ENCODE results near the gene ARL8A. TPM values are rescaled to one million over a fixed set of nuclear protein-coding genes. Genes with fewer than 3 reads are reported as not detected.

The ARL8A gene
- total and polyA plus RNA-seq, 2 of the 4 experiments (the other 2 are of a cell fraction): 18.1 to 30.7 TPM

DNA sequence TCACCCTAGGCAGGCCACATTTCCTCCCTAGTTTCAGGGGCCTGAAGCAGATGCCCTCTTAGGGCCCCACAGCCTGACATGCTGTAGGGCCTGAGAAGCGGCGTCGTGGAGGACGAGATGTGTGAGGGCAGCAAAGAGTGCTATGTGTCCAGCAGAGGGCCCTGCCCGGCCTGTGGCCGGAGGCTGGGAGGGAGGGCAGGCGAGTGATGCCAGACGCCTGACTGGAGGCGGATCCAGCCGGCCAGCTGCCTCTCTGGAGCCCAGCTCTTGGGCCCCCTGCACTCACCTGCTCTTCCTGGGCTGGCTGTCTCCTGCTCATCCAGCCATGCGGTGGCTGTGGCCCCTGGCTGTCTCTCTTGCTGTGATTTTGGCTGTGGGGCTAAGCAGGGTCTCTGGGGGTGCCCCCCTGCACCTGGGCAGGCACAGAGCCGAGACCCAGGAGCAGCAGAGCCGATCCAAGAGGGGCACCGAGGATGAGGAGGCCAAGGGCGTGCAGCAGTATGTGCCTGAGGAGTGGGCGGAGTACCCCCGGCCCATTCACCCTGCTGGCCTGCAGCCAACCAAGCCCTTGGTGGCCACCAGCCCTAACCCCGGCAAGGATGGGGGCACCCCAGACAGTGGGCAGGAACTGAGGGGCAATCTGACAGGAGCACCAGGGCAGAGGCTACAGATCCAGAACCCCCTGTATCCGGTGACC, 21.8 kb downstream of the ARL8A start, which contains the start of gene GPR37L1:
TSS of gene GPR37L1 (plus strand) at position 279 of the 697 bp plus-strand sequence. CDS start at position 326, 47 bp downstream.
- Histone ChIP-seq H3K23ac (ENCODE audit: low read depth, low read length) (0 out of 2 replicates have a peak within 1 kb of the TSS, but pooled peaks have one; percentile 81), H3K4me3 (ENCODE audit: insufficient read depth, low read depth, low read length) (no peak within 1 kb of the TSS), H3K27ac (ENCODE audit: insufficient read depth, low read length) (no peak within 1 kb of the TSS), H4K91ac (ENCODE audit: insufficient read depth, low read depth, low read length) (no peak within 1 kb of the TSS), H2AK9ac (replicated peaks; ENCODE audit: low read depth, low read length, poor library complexity) (peak within 1 kb of the TSS; percentile 80), H3K18ac (ENCODE audit: low read depth, low read length) (no peak within 1 kb of the TSS), H3K14ac (replicated peaks; ENCODE audit: low read depth, low read length) (no peak within 1 kb of the TSS), H3K9ac (ENCODE audit: low read depth, low read length) (no peak within 1 kb of the TSS), H3K79me1 (ENCODE audit: low read depth in 1 of 2, low read length in 2 of 2) (no peaks in the 10 kb centered on the region), H3K27me3 (ENCODE audit: control insufficient read depth, insufficient read depth, low read length) (peaks cover 24% of the 10 kb centered on the region), H3K4me1 (ENCODE audit: control insufficient read depth, insufficient read depth, low read length) (no peaks in the 10 kb centered on the region), H4K20me1 (ENCODE audit: insufficient read depth, low read length) (no peaks in the 10 kb centered on the region), H4K8ac (ENCODE audit: low read depth in 2 of 2, low read length in 2 of 2) (no peak within 1 kb of the TSS), H3K9me3 (ENCODE audit: control insufficient read depth, insufficient read depth, low read length) (no peaks in the 10 kb centered on the region), H2BK15ac (ENCODE audit: low read depth, low read length) (no peak within 1 kb of the TSS), H3K4me2 (ENCODE audit: low read depth, low read length) (no peak within 1 kb of the TSS), H3K4ac (ENCODE audit: low read depth, low read length) (no peak within 1 kb of the TSS), H2BK120ac (ENCODE audit: low read depth, low read length) (no peak within 1 kb of the TSS), H3K36me3 (ENCODE audit: control insufficient read depth, insufficient read depth, low read length) (no peaks in the 10 kb centered on the region), H3K9me1 (ENCODE audit: insufficient read depth, low read length) (no peaks in the 10 kb centered on the region), H2BK20ac (ENCODE audit: low read depth, low read length) (no peak within 1 kb of the TSS), H2AFZ (replicated peaks; ENCODE audit: low read length, poor library complexity) (peak within 1 kb of the TSS; percentile 27), H2AK5ac (ENCODE audit: low read depth, low read length) (no peak within 1 kb of the TSS), H3K56ac (ENCODE audit: extremely low read depth, insufficient read depth, low read length) (no peak within 1 kb of the TSS), H2BK5ac (ENCODE audit: low read depth, low read length, poor library complexity, severe bottlenecking) (no peak within 1 kb of the TSS), H4K5ac (ENCODE audit: low read depth, low read length) (no peak within 1 kb of the TSS)
- DNase-seq: peak; percentile 50
- POLR2A ChIA-PET (ENCODE audit: unreplicated experiment): interaction anchor here (0.6 kb wide), 1 partner anchor 107 kb away, joined by 3 read pairs; no protein-coding TSS in a partner anchor
- WGBS, 2 experiments (ENCODE audit: extremely low coverage in 2 of 2, insufficient read length in 1 of 2): 70% methylated on average over 5 of the region's 19 CpGs; no CpG with 5 or more reads in 1 of the 2 experiments
- no TSS peak for BruUV-seq (replicated peaks)
- dilution Hi-C loops (cut with HindIII; ENCODE audit: low sequenced_read_pairs, unreplicated experiment): no loop called here
- intact Hi-C loops (cut with micrococcal nuclease): loop anchor here (1.0 kb wide), 1 partner anchor 13 kb away; no protein-coding TSS in a partner anchor
- CTCF ChIA-PET: interaction anchor here (0.6 to 1.6 kb wide), 2 partner anchors 12 to 120 kb away, joined by 4 to 5 read pairs; no protein-coding TSS in a partner anchor
- in situ Hi-C loops (cut with MboI; ENCODE audit: low sequenced_read_pairs): loop anchor here (10.0 kb wide), 1 partner anchor 228 kb away; no protein-coding TSS in a partner anchor
- peak; percentile 84 for ATAC-seq (ENCODE audit: low read depth)
- no peak for TF ChIP-seq MXI1 (IDR thresholded peaks at IDR 0.05; ENCODE audit: borderline replicate concordance, low read depth, low read length)
- 0 out of 2 replicates have a peak, but pooled peaks have one; percentile 19 for TF ChIP-seq BHLHE40 (IDR thresholded peaks at IDR 0.05; ENCODE audit: low read depth, low read length)
- TF ChIP-seq MAFK (IDR thresholded peaks at IDR 0.05; ENCODE audit: low read depth, low read length): no peak
- no peak for TF ChIP-seq CHD1 (IDR thresholded peaks at IDR 0.05; ENCODE audit: low read depth, low read length)
- TF ChIP-seq SMC3 (IDR thresholded peaks at IDR 0.05; ENCODE audit: low read depth, low read length): peak; percentile 49
- TF ChIP-seq FOS (IDR thresholded peaks at IDR 0.05; ENCODE audit: low read depth, low read length): no peak
- no peak for TF ChIP-seq NFE2L2 (IDR thresholded peaks at IDR 0.05; ENCODE audit: low read depth, low read length)
- peak; percentile 36 for TF ChIP-seq RAD21 (IDR thresholded peaks at IDR 0.05; ENCODE audit: low read length)
- TF ChIP-seq MAZ (IDR thresholded peaks at IDR 0.05; ENCODE audit: borderline replicate concordance, low read depth, low read length): peak; percentile 81; the same call in 1 of the 2 replicates
- TF ChIP-seq, protein P1, sequence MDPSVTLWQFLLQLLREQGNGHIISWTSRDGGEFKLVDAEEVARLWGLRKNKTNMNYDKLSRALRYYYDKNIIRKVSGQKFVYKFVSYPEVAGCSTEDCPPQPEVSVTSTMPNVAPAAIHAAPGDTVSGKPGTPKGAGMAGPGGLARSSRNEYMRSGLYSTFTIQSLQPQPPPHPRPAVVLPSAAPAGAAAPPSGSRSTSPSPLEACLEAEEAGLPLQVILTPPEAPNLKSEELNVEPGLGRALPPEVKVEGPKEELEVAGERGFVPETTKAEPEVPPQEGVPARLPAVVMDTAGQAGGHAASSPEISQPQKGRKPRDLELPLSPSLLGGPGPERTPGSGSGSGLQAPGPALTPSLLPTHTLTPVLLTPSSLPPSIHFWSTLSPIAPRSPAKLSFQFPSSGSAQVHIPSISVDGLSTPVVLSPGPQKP (IDR thresholded peaks at IDR 0.05; ENCODE audit: borderline replicate concordance, low read depth, low read length): no peak
- peak; percentile 58 for TF ChIP-seq CTCF (conservative IDR thresholded peaks at IDR 0.05; ENCODE audit: low read depth, low read length)
- no peak for TF ChIP-seq RFX5 (IDR thresholded peaks at IDR 0.05; ENCODE audit: low read depth, low read length)
- no peak for TF ChIP-seq POLR2A (IDR thresholded peaks at IDR 0.05; ENCODE audit: low read depth, low read length)
- TF ChIP-seq CEBPB (IDR thresholded peaks at IDR 0.05; ENCODE audit: low read depth, low read length): no peak
- TF ChIP-seq RCOR1 (IDR thresholded peaks at IDR 0.05; ENCODE audit: insufficient replicate concordance, low read length): no peak

All from IMR-90 (cell line).